Fibroblast of pulmonary artery (primary cell): Measurements from ENCODE around the gene STIL.

Experiments
- DNase-seq: peaks from one replicate; pipeline ENCODE4 v3.0.0-alpha.2; 2010; ENCODE audit warnings: low read depth
- H3K4me3 ChIP-seq: replicated peaks from 2 replicates; pipeline ENCODE4 v1.5.1; 2011; ENCODE audit warnings: low read depth, mild to moderate bottlenecking, control low read depth, low read length, moderate library complexity
- TF ChIP-seq, protein P1 (sequence below): IDR thresholded peaks from 2 replicates; pipeline ENCODE4 v1.5.1; 2011; ENCODE audit warnings: mild to moderate bottlenecking, control low read depth, low read length, inconsistent platforms; ENCODE audit errors: missing control alignments

STIL gene

GRCh38 chr1:47340227-47340626 is 26.3 kb upstream of the STIL start:
- H3K4me3 ChIP-seq = no peak overlapping the region
- TF ChIP-seq, protein P1, sequence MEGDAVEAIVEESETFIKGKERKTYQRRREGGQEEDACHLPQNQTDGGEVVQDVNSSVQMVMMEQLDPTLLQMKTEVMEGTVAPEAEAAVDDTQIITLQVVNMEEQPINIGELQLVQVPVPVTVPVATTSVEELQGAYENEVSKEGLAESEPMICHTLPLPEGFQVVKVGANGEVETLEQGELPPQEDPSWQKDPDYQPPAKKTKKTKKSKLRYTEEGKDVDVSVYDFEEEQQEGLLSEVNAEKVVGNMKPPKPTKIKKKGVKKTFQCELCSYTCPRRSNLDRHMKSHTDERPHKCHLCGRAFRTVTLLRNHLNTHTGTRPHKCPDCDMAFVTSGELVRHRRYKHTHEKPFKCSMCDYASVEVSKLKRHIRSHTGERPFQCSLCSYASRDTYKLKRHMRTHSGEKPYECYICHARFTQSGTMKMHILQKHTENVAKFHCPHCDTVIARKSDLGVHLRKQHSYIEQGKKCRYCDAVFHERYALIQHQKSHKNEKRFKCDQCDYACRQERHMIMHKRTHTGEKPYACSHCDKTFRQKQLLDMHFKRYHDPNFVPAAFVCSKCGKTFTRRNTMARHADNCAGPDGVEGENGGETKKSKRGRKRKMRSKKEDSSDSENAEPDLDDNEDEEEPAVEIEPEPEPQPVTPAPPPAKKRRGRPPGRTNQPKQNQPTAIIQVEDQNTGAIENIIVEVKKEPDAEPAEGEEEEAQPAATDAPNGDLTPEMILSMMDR = no peak
- DNase-seq = peak; percentile 22

DNA sequence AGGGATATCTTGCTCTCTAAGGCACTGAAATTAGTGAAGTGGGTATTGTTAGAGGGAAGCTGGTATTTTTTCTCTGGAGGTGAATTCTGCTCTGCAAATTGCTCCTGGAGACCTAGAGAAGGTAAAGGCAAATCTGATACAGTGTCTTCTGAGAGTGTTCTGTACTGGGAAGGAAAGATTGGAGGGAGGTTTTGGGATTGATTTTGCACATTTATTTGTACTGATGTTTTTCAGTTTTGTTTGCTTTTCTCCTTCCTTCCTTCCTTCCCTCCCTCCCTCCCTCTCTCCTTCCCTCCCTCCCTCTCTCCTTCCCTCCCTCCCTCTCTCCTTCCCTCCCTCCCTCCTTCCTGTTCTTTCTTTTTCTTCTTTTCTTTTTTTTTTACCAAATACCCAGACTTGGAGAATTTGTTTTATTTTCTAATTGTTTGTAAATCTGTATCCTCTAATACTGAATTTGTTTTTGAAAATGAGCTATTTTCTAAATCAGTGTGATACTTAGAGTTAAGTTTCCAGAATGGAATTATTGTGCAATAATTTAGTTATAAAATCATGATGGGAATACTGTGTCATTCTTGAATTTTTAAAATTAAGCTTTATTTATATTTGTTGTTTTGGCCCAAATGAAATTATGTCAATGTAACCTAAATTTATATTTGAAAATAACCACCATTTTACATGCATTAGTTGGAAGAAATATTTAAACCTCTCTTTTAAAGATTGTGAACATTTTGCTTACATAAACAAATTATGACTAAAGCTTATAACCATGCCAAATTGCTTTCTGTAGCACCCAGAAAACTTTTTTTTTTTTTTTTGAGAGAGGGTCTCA is 24.5 kb upstream of the STIL start:
- H3K4me3 ChIP-seq = no peak overlapping the region
- DNase-seq = no peak
- TF ChIP-seq, protein P1 = no peak

DNA sequence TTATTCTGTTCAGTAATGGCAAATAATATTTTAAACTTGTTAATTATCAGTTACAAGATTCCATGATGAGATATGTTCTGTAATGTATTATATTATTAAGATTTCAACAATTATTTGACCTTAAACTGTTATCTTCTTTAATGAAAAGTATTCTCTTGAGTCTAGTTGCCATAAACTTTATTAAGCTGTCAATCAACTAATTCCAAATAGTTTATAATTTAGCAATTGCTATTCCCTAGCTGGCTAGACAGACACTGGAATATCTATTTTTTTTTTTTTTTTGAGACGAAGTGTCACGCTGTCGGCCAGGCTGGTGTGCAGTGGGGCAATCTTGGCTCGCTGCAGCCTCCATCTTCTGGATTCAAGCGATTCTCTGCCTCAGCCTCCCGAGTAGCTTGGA is 23.4 kb upstream of the STIL start:
- no peak for DNase-seq
- no peak overlapping the region for H3K4me3 ChIP-seq
- TF ChIP-seq, protein P1 = no peak

DNA sequence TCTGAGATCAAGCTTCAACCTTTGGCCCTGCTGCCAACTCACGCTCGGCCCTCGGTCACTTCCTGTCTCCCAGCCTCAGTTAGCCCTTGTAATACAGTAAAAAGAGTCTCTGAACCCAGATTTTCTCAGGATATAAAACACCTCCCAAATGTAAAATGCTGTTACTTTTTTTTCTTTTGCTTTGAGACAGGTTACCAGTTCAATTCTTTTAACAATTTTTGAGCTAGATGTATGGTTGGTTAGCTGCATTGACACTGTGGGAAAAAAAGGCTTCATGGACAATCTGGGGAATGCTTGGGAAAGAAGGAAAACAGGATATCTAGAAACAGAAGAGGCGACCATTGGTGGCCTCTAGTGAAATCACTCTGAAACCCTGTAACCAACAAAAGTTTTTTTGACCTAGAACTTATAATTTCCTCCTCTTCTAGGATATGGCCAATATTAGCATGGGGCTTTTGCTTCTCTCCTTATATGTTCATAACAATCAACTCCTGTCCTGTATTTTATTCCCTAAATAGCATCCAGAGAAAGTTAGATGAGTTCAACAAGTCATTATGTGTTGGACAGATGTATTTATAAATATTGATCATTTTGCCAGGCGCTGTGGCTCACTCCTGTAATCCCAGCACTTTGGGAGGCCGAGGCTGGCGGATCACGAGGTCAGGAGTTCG is 21.0 kb upstream of the STIL start:
- no peak for DNase-seq
- TF ChIP-seq, protein P1 = no peak
- H3K4me3 ChIP-seq = peak overlapping the region; percentile 94

- TF ChIP-seq, protein P1 = peak; percentile 10
- H3K4me3 ChIP-seq = peak overlapping the region; percentile 94
- DNase-seq = peak; percentile 72
Measured at GRCh38 chr1:47333922-47334764, 20.2 kb upstream of the STIL start.

DNA sequence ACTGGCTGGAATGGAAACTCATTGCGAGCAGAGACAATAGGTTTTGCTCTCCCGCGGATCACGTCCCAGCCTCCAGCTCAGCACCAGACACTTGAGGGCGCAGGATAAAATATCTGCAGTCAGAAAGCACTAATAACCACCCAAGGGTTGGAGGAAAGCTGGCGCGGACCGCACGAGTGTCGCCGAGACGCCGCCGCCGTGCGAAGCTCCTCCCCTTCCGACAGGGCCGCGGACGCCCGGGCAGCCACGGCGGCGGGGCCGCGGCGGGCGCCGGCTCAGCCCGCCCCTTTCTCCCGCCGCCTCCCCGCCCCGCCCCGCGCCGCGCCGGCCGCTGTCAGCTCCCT is 19.6 kb upstream of the STIL start, which contains the start of gene CMPK1:
Gene CMPK1 (plus strand): TSS at position 213 of the 344 bp plus-strand sequence. CDS start 156 bp downstream, outside the sequence.
- TF ChIP-seq, protein P1 = peak; percentile 23
- DNase-seq = peak; percentile 89
- H3K4me3 ChIP-seq = peak within 1 kb of the TSS; percentile 94
